GM18861 (cell line): ENCODE measurements around the gene COA5.
A peak's percentile ranks its signal among the peaks of the same experiment; 100 is the strongest.

Source experiments
- ATAC-seq: cut with Tn5 transposase; IDR thresholded peaks from one replicate; pipeline ENCODE4 v1.9.1; 2021; ENCODE audit not compliant: unreplicated experiment

COA5 gene

GRCh38 chr2:98608116-98608961, at the start of gene COA5, which contains the start of gene UNC50:
TSS of gene COA5 (minus strand) at chr2:98608512. CDS start at chr2:98608405, 107 bp downstream.
TSS of gene UNC50 (plus strand) at chr2:98608589. CDS start at chr2:98609760, 1,171 bp downstream.
- ATAC-seq, result peak; percentile 80

DNA sequence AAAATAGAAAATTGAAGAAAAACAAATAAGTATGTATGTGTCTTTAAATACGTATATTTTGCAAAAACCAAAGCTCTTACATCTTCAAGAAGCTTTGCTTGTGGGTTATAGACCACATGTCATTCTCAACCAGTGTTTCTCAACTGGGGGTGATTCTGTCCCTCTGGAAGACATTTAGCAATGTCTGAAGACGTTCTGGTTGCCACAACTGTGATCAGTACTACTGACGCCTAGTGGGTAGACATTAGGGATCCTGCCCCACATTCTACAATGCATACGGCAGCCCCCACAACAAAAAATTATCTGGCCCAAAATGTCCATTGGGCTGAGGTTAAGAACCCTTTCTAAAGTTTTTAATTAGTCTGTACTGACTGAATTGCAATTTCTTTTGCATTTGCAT, 48.5 kb upstream of the COA5 start:
- ATAC-seq, result no peak

DNA sequence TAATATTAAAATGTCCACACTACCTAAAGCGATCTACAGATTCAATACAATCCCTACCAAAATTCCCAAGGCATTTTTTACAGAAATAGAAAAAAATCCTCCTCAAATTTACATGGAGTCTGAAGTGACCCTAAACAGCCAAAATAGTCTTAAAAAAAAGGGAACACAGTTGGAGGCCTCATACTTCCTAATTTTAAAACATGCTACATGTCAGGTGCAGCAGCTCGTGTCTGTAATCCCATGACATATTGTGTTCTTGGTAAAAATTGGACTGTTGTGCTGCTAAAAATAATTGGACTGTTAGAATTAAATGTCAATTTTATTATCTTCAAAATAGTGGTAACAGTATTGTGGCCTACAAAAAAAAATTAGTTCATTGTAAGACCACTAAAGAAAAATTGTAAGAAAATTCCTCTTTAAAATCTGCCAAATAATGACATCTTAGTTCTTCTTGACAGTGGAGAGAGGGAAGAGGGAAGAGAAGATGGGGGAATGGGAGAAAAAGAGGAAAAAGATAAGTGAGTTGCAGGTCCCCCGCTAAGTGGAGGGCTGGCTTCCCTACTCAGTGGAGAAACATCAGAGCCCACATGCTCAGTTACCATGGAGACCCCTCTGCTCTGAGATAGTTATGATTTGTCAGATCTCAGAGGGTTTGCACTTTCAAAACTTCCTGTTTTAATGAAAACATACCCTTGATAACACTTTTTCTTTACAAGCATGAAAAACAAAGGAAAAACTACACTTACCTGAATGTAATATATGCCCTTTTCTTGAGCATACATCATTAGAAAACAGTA, 46.6 kb upstream of the COA5 start:
- no peak for ATAC-seq

- ATAC-seq, result no peak
These were observed 42.7 kb upstream of the COA5 start for GRCh38 chr2:98650998-98651397.

- no peak for ATAC-seq
These were observed 41.7 kb upstream of the COA5 start for GRCh38 chr2:98649992-98650375.

DNA sequence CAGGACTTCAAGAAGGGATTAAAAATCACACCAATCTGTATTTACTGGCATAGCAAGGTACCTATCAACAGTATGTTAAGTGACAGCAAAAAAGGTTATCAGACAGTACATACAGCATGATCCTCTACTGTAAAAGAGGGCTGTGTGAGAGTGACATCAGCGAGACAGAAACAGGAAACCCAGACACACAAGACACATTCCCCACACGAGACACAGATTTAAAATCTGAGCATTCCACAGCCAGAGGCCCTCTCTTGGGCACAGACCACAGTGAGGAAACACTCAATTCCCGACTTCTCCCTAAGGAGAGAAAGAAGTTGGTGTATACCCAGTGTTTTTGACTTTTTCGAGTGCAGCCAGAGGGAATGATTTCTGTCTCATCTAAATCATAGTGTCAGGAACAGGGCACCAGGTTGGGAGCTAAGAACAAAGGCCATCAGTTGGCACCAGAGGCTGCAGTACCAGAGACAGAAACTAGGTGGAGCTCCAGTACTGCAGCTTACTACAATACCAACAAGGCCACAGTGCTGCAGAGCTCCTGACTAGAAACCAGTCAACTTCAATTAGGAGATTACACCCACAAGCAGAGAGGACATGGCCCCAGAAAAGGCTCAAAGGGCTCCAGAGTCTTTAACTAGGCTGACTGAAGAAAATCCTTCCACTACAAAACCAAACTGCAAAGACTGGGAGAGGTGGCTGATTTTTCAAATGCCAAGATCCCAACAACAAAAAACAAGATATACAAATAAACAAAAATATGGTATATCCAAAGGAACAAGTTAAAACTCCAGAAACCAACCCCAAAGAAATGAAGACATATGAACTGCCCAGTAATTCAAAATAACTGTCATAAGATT, 41.1 kb upstream of the COA5 start:
- no peak for ATAC-seq

DNA sequence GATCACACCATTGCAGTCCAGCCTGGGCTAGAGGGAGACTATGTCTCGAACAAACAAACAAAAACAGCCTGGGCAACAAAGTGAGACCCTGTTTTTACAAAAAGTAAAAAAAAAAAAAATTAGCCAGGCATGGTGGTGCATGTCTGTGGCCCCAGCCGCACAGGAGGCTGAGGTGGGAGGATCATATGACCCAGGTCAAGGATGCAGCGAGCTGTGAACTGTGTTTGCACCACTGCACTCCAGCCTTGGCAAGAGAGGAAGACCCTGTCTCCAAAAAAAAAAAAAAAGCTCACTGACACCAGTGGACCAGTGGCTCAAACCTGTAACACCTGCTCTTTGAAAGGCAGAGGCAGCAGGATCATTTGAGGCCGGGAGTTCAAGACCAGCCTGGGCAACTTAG, 40.1 kb upstream of the COA5 start:
- no peak for ATAC-seq

GRCh38 chr2:98647636-98648035, 39.3 kb upstream of the COA5 start:
- no peak for ATAC-seq

- ATAC-seq, result peak; percentile 42
These were observed 35.3 kb upstream of the COA5 start for GRCh38 chr2:98643496-98644100.

DNA sequence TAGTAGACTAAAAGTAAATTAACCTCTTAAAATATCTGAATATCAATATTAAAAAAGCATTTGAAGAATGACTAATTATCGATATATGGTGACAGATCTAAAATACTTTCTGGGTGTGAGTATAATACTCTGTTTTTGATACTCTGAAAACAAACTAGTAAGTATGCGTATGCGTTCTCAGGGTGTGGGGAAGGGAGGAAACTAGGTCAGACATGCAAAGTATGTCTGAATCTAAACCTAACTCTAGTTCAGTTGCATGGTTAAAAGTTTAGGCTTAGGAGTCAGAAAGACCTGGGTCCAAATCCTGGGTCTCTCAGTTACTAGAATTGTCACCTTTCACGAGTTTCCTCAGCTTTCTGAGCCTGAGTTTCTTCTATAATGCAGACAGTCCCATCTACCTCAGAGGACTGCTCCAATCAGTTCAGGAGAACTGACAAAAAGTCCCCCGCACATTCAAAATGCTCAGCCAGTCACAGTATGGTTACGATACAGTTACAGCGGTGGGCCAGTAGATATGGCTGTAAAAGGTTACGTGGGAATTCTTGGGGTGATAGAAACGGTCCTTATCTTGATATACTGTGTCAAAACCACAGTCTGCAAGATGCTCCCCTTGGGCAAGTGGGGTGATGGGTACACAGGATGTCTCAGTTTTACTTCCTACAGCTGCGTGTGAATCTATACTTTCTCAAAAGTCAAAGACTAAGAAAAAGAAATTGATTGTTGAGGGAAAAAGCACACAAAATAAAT, 29.3 kb upstream of the COA5 start:
- ATAC-seq, result peak; percentile 66

DNA sequence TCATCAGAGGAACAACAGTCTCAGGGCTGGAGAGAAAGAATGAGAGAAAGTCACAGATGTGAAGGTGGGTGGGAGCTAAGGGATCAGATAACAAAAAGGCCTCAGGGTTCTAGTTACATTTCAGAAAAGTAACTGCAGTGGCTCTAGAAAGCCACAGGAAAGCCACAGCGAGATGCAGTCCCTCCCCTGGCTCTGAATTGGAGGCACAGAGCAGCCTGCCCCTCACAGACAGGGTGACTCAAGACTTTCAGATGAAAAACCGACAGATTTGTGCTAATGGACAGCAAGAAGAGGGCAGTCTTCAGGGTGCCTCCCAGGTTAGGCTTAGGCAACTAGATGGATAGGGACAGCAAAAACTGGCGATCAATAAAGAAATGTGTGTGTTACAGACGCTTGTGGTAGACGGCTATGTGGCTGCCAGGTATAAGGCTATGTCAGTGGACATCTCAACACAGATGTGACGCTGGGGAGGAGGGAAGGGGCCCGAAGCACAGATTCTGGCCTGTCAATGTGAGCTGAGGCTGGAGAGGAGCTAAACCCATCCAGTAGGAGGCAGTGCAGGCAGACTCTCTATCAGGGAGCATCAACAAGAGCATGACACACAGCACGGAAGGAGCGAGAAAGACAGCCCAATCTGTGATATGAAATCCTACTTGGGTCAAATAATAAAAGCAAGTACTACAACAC, 26.2 kb upstream of the COA5 start:
- ATAC-seq, result no peak

GRCh38 chr2:98632351-98632750, 24.0 kb upstream of the COA5 start:
- ATAC-seq, result no peak

GRCh38 chr2:98623657-98624056, 15.3 kb upstream of the COA5 start:
- no peak for ATAC-seq

GRCh38 chr2:98617149-98617548, 8.8 kb upstream of the COA5 start:
- ATAC-seq, result no peak

- ATAC-seq, result no peak
These were observed 7.2 kb upstream of the COA5 start for GRCh38 chr2:98615481-98615880.

DNA sequence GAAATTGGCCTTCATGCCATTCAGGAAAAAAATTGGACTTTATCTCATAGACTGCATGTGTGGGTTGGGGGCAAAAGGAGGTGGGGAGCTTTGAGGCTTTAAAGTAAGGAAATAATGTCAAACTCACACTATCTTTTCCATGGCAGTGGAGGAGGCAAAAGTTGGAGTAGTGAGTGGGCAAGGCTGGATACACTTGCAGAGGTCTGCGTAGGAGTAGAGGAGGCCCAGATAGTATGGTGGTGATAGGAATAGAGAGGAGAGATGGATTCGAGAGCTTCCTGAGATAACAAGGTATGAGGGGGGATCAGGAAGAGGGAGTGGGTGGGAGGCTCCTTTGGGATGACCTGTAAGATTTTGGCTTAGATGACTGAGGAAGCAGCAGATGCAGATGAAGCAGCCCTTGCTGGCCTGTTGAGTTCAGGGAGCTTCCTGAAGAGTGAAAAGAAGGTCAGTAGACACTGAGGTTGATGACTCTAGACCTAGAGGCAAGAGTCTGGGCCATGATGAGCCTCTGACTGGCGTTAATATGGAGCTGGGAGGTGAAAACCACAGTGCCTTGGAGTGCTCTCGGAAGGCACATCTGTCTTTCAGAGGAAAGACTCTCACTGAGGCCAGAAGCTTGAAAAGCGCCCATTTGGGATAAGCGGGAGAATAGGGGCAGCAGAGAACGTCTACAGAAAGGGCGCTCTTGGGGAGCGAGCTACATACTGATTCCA, 5.9 kb upstream of the COA5 start:
- no peak for ATAC-seq

DNA sequence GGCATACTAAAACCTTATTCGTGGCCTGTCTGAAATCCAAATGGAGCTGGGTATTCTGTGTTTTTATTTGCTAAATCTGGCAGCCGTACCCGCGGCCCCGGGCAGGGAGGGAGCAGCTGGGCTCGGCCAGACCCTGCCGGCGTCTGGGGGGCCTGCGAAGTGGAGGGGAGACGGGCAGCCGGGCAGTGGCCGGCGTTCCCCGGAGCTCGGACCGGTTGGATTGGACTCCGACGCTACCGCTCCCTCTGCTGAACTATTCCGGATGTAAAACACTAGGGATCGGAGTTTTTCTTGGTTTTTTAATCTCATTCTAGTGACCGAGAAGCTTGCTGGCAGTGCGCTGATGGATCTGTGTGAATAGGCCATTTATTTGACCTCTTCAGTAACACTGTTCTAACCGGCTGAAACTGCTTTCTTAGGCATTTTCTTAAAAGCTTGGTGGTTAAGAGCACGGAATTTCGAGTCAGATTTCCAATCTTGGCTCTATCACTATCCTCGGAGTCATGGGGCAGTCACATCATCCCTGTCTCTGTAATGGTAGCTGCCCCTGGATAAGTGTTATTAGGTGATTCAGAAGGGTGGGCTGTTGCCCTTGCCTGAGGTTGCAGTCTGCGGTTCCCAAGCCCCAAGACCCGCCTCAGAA, 771 bp upstream of the COA5 start:
- ATAC-seq, result peak; percentile 6

DNA sequence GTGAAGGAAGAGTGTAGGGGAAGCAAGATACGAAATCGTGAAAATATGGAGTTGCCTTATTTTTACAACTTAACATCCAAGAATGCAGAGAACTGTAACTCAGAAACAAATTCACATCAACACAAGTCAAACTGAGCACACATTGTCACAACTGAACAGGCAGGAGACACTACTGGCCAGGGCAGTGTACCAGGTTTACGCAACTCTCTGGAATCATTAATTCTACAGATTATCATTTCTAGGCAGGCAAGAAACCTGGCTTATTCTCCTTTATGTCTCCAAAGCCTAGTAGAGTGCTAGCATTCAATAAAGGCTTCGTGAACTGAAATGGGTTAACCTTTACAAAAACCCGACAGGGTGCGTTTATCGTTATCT, 584 bp downstream of the COA5 start:
- no peak for ATAC-seq
